NCI-H510A treated with DMSO at 0.1 percent for 48 hours (cell line): ENCODE data around the gene TRPM5.

Source experiments
- DNase-seq: peaks from one replicate; lab custom pipeline; 2025; lab: John Stamatoyannopoulos, UW

TRPM5 gene

GRCh38 chr11:2402890-2403645 lies 41.2 kb downstream of the TRPM5 start:
- no peak for DNase-seq

GRCh38 chr11:2402106-2402505 lies 42.2 kb downstream of the TRPM5 start:
- DNase-seq = no peak

DNA sequence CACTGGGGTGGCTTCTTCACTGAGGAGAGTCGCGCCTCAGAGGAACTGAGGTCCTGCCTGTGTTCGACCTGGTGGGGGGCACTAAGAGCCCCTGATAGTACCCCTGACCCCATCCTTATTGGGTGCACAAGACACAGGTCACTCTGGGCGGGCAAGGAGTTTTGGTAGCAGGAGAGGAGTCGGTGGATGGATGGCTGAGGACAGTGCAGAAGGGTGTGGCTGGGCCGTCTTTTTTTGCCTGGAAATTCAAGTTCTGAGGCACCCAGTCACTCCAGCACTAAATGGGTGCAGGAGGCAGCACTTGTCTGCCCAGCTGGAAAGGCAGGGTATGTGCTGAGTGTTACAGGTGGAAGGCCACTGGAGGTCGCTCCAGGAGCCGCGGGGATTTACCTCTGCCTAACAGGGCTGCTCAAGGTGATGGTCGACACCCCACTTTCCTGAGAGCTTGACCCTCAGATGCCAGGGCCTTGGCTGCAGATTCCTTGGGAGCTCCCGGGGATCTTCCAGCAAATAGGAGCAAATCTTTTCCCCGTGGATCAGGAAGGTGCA lies 42.8 kb downstream of the TRPM5 start:
- DNase-seq = no peak

- no peak for DNase-seq
These were observed 43.4 kb downstream of the TRPM5 start for GRCh38 chr11:2400762-2401435.

GRCh38 chr11:2400069-2400761 lies 44.1 kb downstream of the TRPM5 start, which contains the start of gene TSSC4:
TSSC4 (plus strand) TSS chr11:2400750; CDS start chr11:2402634, 1,884 bp downstream.
- DNase-seq = peak; percentile 97

DNA sequence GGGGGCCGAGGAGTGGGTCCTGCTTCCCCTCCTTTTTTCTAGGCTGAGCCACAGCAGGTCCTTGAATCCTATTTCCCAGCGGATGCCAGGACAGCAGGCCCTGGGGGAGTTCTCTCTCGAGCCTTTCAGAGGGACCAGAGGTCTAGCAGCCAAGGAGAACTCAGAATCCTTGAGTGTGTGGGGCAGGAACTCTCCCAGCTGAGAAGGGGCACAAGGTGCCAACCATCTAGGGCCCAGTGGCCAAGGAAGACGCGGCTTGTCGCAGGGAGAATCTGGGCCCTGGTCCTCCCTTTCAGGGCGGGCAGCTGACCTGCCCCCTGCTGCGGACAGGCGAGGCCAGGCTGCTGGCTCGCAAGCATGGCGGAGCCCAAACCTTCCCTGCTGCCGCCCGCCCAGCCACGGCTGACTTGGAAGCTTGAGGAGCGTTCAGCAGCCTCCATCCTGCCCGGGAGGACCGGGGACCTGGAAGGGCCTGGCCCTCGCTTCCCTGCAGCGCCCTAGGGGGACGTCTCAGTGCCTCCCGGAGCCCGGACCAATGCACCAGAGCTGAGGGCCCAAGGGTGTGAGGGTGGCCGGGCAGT lies 44.7 kb downstream of the TRPM5 start:
- no peak for DNase-seq

GRCh38 chr11:2398664-2399355 lies 45.5 kb downstream of the TRPM5 start:
- no peak for DNase-seq

GRCh38 chr11:2397005-2397404 lies 47.3 kb downstream of the TRPM5 start:
- no peak for DNase-seq

- no peak for DNase-seq
These were observed 47.8 kb downstream of the TRPM5 start for GRCh38 chr11:2396471-2396870.

DNA sequence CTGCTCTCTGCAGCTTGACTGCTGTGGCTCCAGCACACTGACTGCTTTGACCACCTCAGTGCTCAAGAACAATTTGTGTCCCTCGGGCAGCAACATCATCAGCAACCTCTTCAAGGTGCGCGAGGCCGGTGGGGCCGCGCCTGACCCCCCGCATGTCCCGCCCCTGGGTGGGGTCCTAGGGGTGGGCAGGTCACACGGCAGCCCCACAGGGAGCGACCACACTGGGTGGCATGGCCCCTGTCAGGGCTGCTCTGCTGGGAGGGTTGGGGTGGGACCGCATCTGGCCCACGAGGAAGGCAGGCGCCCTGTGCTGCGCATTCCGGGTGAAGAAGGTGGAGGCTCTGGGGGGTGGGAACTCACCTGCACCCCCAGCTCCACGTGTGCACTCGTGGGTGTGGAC lies 48.5 kb downstream of the TRPM5 start:
- DNase-seq = no peak

- DNase-seq = no peak
These were observed 49.0 kb downstream of the TRPM5 start for GRCh38 chr11:2395211-2395730.

- no peak for DNase-seq
These were observed 49.6 kb downstream of the TRPM5 start for GRCh38 chr11:2394818-2395105.
